ENCODE results near the gene RWDD3.

The RWDD3 gene

DNA sequence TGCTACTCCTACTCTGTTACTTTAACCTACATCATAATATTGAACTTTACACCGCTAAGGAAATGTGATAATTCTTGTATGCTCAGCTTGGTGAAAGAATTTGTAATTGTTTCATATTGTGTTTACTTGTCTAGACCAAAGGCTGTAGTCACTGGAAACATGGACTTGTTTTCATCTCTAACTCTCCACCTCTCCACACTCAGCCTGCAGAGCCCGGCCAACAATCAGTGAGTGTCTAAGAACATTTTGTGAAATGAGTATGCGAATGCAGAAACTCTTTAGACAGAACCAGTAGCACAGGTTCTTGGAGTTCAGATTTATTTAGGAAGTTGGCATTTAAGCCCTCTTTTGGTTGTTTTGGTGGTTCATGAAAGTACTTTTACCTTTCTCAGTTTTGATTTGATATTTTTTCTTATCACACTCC, 3.2 kb upstream of the RWDD3 start:
- DNase-seq: no peak

DNA sequence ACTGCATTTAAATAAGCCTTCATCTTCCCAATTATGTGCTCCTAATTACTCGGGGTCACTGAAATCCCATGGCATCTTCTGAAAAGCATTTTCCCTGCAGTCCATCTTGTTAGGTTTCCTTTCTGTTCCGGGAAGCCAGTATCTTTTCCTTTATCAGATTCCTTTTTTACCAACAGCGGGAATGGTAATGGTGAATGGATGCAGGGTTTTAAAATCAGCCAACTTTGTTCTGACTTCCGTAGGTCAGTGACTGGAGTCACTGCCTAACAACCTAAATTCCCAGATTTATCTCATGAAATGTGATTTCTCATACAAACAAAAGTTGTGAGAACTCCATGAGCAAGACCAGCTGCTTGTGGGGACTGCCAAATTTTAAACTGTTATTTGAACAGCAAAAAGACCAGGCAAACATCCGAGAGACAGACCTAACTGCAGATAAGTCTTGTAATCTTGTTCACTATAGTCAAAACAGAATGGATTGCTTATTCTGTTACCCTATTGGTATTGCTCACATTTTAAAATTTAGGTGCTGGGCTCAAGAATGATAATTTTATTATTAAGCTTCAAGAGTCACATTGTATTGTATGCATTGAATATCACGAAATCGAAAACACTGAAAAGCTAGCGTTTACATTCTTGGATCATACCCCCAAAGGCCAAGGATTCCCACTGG, 1.2 kb upstream of the RWDD3 start:
- DNase-seq: no peak

GRCh38 chr1:95233319-95233736, 682 bp upstream of the RWDD3 start:
- no peak for DNase-seq

GRCh38 chr1:95236784-95237575, 3.0 kb downstream of the RWDD3 start:
- no peak for DNase-seq

DNA sequence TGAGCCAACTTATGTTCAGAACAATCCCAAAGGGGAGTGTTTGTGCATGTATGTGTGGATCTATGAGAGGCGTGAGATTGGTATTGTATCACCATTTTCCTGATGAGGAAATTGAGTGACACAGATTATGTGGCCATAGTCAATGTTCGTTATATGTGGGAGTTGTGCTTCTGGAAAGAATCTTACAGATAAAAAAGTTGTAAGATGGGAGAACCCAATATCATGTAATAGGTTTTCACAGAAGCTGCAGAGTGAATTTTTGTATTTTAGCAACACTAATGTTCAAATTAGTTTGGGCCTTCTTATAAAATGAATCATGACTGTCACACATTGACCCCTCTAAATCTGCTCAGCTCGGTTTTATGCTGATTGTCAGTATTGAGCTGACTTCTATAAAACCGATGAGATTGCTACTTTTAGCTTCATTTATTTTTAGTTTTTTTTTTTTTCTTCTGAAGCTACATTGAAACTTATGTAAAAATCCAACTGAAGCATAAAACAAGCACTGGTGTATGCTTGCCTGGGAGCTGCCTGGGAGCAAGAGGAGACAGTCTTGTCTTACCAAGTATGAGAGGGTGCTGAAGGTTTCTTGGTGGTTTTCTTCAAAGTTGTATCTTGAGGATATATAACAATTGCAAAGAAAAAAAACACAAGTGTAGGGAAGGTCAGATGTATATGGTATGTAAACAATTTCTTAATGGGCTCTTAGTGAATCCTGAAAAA, 4.1 kb downstream of the RWDD3 start:
- DNase-seq: no peak

GRCh38 chr1:95245029-95245428, 11.0 kb downstream of the RWDD3 start:
- DNase-seq: no peak

DNA sequence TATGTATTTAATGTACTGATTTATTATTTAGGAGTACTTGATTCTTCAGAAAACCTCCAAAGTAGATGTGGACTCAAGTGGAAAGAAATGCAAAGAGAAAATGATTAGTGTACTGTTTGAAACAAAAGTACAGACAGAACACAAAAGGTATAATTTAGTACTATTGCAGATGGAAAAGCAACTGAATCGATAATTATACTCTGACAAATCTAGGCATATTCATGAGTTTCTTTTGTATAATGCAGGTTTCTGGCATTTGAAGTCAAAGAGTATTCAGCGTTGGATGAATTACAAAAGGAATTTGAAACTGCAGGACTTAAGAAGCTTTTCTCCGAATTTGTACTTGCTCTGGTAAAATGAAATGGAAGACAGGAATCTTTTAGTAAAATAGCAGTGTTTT, 12.5 kb downstream of the RWDD3 start:
- DNase-seq: no peak

GRCh38 chr1:95247607-95248006, 13.6 kb downstream of the RWDD3 start:
- no peak for DNase-seq

DNA sequence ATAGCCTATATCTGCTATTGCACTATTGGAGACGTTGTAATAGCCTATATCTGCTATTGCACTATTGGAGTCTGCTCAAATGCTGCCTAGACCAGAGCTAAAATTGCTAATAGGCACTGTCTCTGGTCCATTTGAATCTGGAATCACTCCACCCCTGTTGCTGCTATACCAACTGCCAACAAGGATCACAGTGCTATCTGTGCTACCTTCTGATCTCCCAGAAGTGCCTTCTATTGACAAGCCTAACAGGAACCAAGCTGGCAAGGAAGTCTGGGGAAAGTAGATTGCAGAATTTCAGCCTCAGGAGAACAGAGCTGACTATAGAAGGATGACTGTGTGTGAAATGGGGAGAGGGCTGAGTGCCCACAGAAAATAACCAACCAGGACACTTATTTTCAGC, 15.9 kb downstream of the RWDD3 start:
- no peak for DNase-seq

- no peak for DNase-seq
These were observed 18.4 kb downstream of the RWDD3 start for GRCh38 chr1:95252422-95252821.

DNA sequence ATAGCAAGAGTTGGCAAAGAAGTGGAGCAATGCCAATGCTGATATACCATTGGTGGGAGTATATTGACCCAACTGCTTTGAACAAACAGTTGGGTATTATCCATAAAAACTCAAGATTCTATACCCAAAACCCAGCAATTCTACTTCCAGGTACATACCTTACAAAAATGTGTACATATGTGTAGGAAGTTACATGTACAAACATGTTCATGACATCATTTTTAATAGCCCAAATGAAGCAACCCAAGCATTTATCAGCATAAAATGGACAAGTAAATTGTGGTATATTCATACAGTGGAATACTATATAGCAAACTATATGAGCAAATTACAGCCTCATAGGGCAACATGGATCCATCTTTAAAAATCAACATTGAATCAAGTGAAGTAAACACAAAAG, 20.9 kb downstream of the RWDD3 start:
- no peak for DNase-seq

- DNase-seq: no peak
These were observed 21.8 kb downstream of the RWDD3 start for GRCh38 chr1:95255826-95256225.

DNA sequence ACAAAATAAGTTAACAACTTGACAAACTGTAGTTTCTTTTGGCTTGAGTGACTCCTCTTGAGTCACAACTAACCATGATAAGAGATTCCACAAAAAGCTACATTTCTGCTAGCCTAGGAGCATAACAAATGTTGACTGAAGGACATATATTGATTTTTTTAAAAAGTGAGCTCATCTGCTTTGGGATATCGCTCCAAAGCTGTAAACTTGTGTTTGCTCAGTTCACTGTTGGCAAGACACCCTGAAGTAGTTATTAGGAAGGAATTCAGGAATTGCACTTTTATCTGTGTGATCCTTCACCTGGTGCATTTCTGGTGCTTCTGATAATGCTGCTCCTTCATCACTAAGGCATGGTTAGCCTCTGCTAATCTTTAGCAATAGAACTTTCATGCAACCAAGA, 23.7 kb downstream of the RWDD3 start:
- DNase-seq: no peak

DNA sequence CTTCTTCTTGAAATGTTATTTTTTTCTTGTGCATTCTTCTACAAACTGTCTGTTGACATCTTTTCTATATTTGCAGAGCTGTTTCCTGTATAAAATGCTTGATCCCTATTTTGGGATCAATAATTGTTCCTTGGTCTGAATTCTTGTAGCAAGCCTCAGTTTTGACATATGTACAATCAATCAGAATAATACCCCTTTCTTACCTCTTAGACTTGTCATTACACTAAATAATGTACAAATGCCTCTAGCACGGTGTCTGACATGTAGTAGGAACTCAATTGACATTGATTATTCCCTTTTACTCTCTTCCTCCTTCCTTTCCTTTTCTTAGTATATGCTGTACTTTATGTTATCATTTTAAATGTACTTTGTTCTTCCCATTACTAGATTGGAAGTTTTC, 25.2 kb downstream of the RWDD3 start:
- DNase-seq: no peak

GRCh38 chr1:95262913-95263312, 28.9 kb downstream of the RWDD3 start:
- DNase-seq: no peak

DNA sequence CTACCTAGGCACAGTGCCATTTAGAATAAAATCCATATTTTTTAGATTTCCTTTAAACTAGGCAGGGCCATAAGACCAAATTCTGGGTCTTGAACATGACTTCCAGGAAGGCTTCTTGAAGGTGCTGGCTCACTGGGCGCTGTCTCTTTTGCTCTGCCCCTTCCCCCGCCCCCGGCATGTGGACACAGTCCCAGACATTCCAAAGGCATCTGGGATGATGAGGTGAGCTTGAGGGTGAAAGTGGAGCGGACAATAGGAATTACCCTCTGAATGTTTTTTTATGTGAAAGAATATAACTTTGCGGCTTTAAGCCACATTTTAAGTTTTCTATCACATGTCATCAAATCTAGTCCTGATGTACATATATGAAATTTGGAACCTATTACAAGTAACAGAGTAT, 29.4 kb downstream of the RWDD3 start:
- DNase-seq: no peak

DNA sequence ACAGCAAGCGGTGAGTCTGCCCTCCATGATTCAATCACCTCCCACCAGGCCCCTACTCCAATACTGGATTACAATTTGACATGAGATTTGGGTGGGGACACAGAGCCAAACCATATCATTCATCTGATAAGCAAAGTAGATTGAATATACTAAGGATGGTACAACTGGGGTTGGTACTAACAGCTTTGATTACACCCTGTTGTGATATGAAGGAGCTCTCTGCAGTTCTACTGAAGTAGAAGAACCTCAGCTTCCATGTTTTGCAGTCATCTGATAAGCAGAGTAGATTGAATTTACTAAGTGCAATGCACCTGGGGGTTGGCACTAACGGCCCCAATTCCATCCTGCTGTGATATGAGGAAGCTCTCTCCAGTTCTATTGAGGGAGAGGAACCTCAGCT, 31.1 kb downstream of the RWDD3 start:
- no peak for DNase-seq

- no peak for DNase-seq
These were observed 42.4 kb downstream of the RWDD3 start for GRCh38 chr1:95276429-95276828.

DNA sequence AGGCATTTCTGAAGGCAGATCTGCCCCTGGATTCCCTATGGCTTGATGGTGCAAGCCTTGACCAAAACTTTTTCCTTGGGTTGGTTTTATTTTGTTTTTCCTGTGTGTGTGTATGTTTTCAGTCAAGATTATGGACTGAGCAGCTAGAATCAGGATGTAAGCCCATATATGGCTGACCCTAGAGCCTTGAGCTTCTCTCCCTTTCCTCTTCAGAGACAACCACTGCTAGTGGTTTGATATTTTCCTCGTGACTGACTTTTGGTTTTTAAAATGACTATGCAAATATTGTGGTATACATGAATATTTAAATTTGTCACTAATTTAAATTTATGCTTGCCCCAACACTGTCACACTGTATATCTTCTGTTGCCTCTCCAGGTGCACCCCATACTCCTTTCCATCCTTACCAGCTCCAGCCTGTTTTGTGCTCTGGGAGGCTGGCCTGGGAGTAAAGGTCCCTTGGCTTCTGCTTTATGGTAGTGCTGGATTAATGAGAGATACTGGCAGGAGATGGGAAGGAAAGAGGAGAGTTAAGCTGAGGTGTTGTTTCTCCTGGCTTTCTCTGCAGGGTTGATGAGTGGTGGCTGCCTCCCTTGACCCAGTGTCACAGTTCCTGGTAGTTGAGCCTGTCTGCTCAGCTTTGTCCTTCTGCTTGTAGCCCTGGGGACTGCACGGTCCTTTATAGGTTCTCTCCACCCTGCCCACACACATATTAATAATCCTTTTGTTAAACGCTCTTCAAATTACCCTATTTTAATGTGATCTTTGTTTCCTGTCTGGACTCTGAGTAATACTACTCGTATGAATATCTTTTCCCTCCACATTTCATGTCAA, 44.4 kb downstream of the RWDD3 start:
- no peak for DNase-seq

DNA sequence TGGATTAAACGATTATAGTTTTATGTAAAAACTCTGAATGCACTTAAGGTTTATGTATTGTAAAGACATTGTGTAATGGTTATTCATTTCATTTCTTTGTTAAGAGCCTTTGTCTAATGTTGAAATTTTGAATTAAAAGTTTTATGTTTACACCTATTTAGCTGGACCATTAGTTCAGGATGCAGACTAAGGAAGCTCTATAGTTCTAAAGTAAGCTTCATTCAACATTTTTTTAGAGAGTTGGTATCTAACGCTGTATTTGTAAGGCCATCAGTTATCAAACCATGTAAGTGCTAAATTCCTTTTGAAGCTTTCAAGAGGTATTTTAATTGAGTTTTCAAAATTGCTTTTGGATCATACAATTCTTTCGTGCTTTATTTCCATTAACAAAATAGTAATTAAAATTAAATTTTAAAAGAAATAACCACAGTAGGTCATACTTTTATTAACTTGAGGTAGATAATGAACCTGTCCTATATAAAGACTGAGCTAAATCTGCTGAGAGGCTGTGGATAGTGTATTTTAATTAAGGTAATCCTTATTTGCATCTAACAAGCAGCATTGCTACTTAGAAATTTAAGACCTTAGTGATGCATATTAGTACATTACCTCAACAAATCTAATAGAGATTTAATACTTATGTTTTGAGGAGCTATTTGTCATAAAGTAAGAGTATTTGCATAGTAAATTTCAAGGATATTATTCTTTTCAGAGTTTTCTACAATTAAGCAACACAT, 47.9 kb downstream of the RWDD3 start:
- no peak for DNase-seq

DNA sequence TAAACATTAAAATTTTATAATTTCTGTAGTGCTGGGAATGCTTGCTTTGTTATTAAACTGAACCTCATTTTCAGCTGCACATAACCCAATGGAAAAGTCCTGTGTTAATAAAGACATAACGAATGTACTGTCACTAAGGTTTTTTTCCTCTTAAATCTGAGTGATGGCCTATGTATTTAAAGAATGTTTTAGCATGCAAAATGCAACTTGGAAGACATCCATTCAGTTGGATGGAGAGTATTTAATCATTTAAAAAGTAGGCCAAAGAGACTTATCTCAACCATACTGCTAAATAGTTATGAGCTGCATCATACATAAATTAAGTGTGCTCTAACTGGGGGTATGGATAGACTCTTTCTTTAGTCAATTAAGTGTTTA, 48.5 kb downstream of the RWDD3 start:
- DNase-seq: no peak

- no peak for DNase-seq
These were observed 50.4 kb downstream of the RWDD3 start for GRCh38 chr1:95284420-95284819.

Data from activated gamma-delta T cell treated with Interleukin-2 at 50 U/mL for 16 hours (primary cell).